OCI-LY1 (cell line): ENCODE measurements around the gene OAT.
"Not testable (repeated sequence)": the region's sequence is repeated elsewhere in the genome, so short reads cannot be mapped to it uniquely, and the experiment has no call there.

ENCODE experiments used
- H2AFZ ChIP-seq: fragments of 200-600 bp; sonication (generic), shearing (Covaris generic); 2 replicates; pipeline ENCODE4 v1.6.0; 2014; ENCODE audit warnings: antibody characterized with exemption, mild to moderate bottlenecking, low read length
- H3F3A ChIP-seq: fragments of 200-600 bp; sonication (generic), shearing (Covaris generic); 2 replicates; pipeline ENCODE4 v1.6.0; 2014; ENCODE audit warnings: mild to moderate bottlenecking, antibody characterized with exemption, low read length, moderate library complexity; ENCODE audit not compliant: insufficient read depth
- H3K27ac ChIP-seq: fragments of 200-600 bp; sonication (generic); 2 replicates; pipeline ENCODE4 v1.5.1; 2014; ENCODE audit warnings: low read length, mixed run types, mild to moderate bottlenecking, low read depth; ENCODE audit not compliant: poor library complexity, severe bottlenecking
- H3K27me3 ChIP-seq: fragments of 200-600 bp; sonication (generic); 2 replicates; pipeline ENCODE4 v1.6.0; 2014; ENCODE audit warnings: antibody characterized with exemption, mild to moderate bottlenecking, low read length, moderate library complexity; ENCODE audit not compliant: insufficient read depth
- H3K36me3 ChIP-seq: fragments of 200-600 bp; sonication (generic); 2 replicates; pipeline ENCODE4 v1.6.1; 2014; ENCODE audit warnings: mild to moderate bottlenecking, antibody characterized with exemption, low read length, moderate library complexity, mixed read lengths; ENCODE audit not compliant: insufficient read depth
- H3K4me1 ChIP-seq: fragments of 200-600 bp; sonication (generic); 2 replicates; pipeline ENCODE4 v1.5.1; 2014; ENCODE audit warnings: mild to moderate bottlenecking, low read length, moderate library complexity; ENCODE audit not compliant: insufficient read depth, severe bottlenecking
- H3K4me2 ChIP-seq: fragments of 200-600 bp; sonication (generic), shearing (Covaris generic); 2 replicates; pipeline ENCODE4 v1.6.1; 2014; ENCODE audit warnings: low read length
- H3K4me3 ChIP-seq: fragments of 200-600 bp; sonication (generic); 2 replicates; pipeline ENCODE4 v1.5.1; 2014; ENCODE audit warnings: low read length, low read depth, mild to moderate bottlenecking, mixed read lengths; ENCODE audit not compliant: poor library complexity, severe bottlenecking
- H3K79me2 ChIP-seq: fragments of 200-600 bp; shearing (Covaris generic); 2 replicates; pipeline ENCODE4 v1.6.1; 2016; ENCODE audit warnings: mixed run types, low read length, mixed read lengths; ENCODE audit not compliant: insufficient read depth
- H3K9ac ChIP-seq: fragments of 200-600 bp; sonication (generic), shearing (Covaris generic); 2 replicates; pipeline ENCODE4 v1.6.1; 2014; ENCODE audit warnings: mild to moderate bottlenecking, low read length, mixed read lengths
- H3K9me2 ChIP-seq: fragments of 200-600 bp; sonication (generic), shearing (Covaris generic); 2 replicates; pipeline ENCODE4 v1.6.1; 2014; ENCODE audit warnings: low read depth, mild to moderate bottlenecking, low read length, mixed read lengths
- H3K9me3 ChIP-seq: fragments of 200-600 bp; shearing (Covaris generic); 2 replicates; pipeline ENCODE4 v1.6.1; 2014; ENCODE audit warnings: low read length, mixed read lengths
- H4K20me1 ChIP-seq: fragments of 200-600 bp; sonication (generic), shearing (Covaris generic); 2 replicates; pipeline ENCODE4 v1.6.0; 2016; ENCODE audit warnings: mild to moderate bottlenecking, low read length; ENCODE audit not compliant: insufficient read depth
- CTCF ChIP-seq: fragments of 200-600 bp; sonication (generic), shearing (Covaris generic); IDR thresholded peaks from 2 replicates; pipeline ENCODE4 v1.5.1; 2017; ENCODE audit warnings: mild to moderate bottlenecking, antibody characterized with exemption, low read length, moderate library complexity, mixed read lengths
- EZH2 ChIP-seq: fragments of 200-600 bp; sonication (generic), shearing (Covaris generic); IDR thresholded peaks from 2 replicates; pipeline ENCODE4 v1.8.0; 2017; ENCODE audit warnings: borderline replicate concordance, mixed run types, mild to moderate bottlenecking, antibody characterized with exemption, low read length, moderate library complexity, mixed read lengths

The OAT gene

DNA sequence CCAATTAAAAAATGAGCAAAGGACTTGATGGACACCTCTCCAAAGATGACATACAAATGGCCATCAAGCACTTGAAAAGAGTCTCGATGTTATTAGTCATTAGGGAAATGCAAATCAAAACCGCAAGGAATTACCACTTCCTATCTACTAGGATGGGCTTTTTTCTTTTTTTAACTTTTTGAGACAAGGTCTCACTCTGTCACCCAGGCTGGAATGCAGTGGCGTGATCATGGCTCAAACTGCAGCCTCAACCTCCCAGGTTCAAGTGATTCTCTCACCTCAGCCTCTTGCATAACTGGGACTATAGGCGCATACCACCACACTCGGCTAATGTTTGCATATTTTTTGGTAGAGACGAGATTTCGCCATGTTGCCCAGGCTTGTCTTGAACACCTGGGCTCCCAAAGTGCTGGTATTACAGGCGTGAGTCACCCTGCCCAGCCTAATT is 17.5 kb upstream of the OAT start:
- Histone ChIP-seq H3K4me1 (no peaks in the 10 kb centered on the region), H3K36me3 (no peaks in the 10 kb centered on the region), H3K9ac (no peak overlapping the region), H3K9me2 (no peaks in the 10 kb centered on the region), H3K27me3 (no peaks in the 10 kb centered on the region), H3K4me3 (no peak overlapping the region), H2AFZ (no peak overlapping the region), H3K27ac (no peak overlapping the region), H3K4me2 (no peak overlapping the region), H3F3A (no peaks in the 10 kb centered on the region), H3K9me3 (no peaks in the 10 kb centered on the region), H4K20me1 (no peaks in the 10 kb centered on the region), H3K79me2 (no peaks in the 10 kb centered on the region)
- TF ChIP-seq CTCF (no peak), EZH2 (no peak)

DNA sequence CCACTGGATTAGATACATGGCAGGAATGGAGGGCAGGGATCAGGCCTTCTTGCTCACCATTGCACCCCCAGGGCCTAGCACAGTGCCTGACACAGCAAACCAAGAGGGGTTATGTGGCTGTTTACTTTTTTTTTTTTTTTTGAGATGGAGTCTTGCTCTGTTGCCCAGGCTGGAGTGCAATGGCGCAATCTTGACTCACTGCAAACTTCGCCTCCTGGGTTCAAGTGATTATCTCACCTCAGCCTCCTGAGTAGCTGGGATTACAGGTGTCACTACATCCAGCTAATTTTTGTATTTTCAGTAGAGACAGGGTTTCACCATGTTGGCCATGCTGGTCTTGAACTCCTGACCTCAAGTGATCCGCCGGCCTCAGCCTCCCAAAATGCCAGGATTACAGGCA is 17.0 kb upstream of the OAT start:
- not testable (repeated sequence) for H3K27ac ChIP-seq, H3K9ac ChIP-seq, H3K36me3 ChIP-seq, H3F3A ChIP-seq, H3K9me3 ChIP-seq, H4K20me1 ChIP-seq, H3K79me2 ChIP-seq, H2AFZ ChIP-seq, H3K4me1 ChIP-seq, H3K4me3 ChIP-seq, H3K27me3 ChIP-seq, H3K4me2 ChIP-seq, H3K9me2 ChIP-seq

- Histone ChIP-seq H3K27me3 (no peaks in the 10 kb centered on the region), H3K9me3 (no peaks in the 10 kb centered on the region)
- TF ChIP-seq EZH2 (no peak), CTCF (no peak)
Observed at GRCh38 chr10:124433461-124433860, 14.7 kb upstream of the OAT start.

DNA sequence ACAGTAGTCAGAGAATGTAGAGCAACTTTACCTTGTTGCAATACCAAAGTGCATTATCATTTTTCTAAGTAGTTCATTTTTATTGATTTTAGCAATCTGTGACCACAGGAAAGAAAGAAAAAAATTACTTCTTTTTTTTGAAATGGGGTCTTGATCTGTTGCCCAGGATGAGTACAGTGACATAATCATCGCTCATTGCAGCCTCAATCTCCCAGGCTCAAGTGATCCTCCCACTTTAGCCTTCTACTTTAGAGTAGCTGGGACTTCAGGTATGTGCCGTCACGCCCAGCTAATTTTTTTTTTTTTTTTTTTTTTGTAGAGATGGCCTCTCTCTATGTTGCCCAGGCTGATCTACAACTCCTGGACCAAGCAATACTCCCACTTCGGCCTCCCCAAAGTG is 11.4 kb upstream of the OAT start:
- H3K27ac ChIP-seq, result no peak overlapping the region
- H3K4me1 ChIP-seq, result no peaks in the 10 kb centered on the region
- no peaks in the 10 kb centered on the region for H3K9me3 ChIP-seq
- no peak overlapping the region for H2AFZ ChIP-seq
- H3K9ac ChIP-seq, result no peak overlapping the region
- H3K36me3 ChIP-seq, result no peaks in the 10 kb centered on the region
- no peak overlapping the region for H3K4me3 ChIP-seq
- no peaks in the 10 kb centered on the region for H3F3A ChIP-seq
- H3K79me2 ChIP-seq, result no peaks in the 10 kb centered on the region
- H3K4me2 ChIP-seq, result no peak overlapping the region
- no peaks in the 10 kb centered on the region for H3K9me2 ChIP-seq
- no peaks in the 10 kb centered on the region for H3K27me3 ChIP-seq
- TF ChIP-seq CTCF (no peak), EZH2 (no peak)
- H4K20me1 ChIP-seq, result no peaks in the 10 kb centered on the region

More at GRCh38 chr10:124433461-124433860, 14.7 kb upstream of the OAT start:
- Histone ChIP-seq H4K20me1 (no peaks in the 10 kb centered on the region), H3F3A (no peaks in the 10 kb centered on the region), H3K79me2 (no peaks in the 10 kb centered on the region), H3K4me2 (no peak overlapping the region), H3K4me3 (no peak overlapping the region), H3K9me2 (no peaks in the 10 kb centered on the region), H3K4me1 (no peaks in the 10 kb centered on the region), H3K36me3 (no peaks in the 10 kb centered on the region), H2AFZ (no peak overlapping the region), H3K27ac (no peak overlapping the region), H3K9ac (no peak overlapping the region)
